IMR-90 (cell line): ENCODE data around the gene FRY. TPM values are rescaled to one million over a fixed set of nuclear protein-coding genes. Genes with fewer than 3 reads are reported as not detected.

Experiments used
- ATAC-seq: fragments of 200-7000 bp; cut with Tn5 transposase; 2 replicates; pipeline ENCODE4 v1.9.1; 2020; ENCODE audit warnings: low read depth, mild to moderate bottlenecking, moderate library complexity
- BruUV-seq: library from RNA; stranded (reverse); fragments of 400-500 nt; replicated peaks from 2 replicates; lab custom pipeline; 2021; lab: Mats Ljungman, UMichigan
- CTCF ChIA-PET: fragments of 300-600 bp; formaldehyde crosslinking; extraction: SDS; loops from one replicate; lab custom pipeline; 2021; ENCODE audit warnings: antibody characterized with exemption; lab: Yijun Ruan, JAX
- POLR2A ChIA-PET: fragments of 300-600 bp; sonication (Branson Sonifier 250); formaldehyde crosslinking; loops from one replicate; lab custom pipeline; 2022; ENCODE audit warnings: antibody characterized with exemption; ENCODE audit not compliant: unreplicated experiment; lab: Charles Lee
- DNase-seq: peaks from one replicate; pipeline ENCODE4 v3.0.0; 2013
- H2AFZ ChIP-seq: replicated peaks from 2 replicates; pipeline ENCODE3; 2013; ENCODE audit warnings: low read length, mild to moderate bottlenecking; ENCODE audit not compliant: poor library complexity
- H2AK5ac ChIP-seq: 2 replicates; pipeline ENCODE4 v1.6.1; 2013; ENCODE audit warnings: low read depth, low read length, inconsistent platforms
- H2AK9ac ChIP-seq: replicated peaks from 2 replicates; pipeline ENCODE3; 2013; ENCODE audit warnings: mild to moderate bottlenecking, low read depth, low read length, moderate library complexity; ENCODE audit not compliant: poor library complexity
- H2BK120ac ChIP-seq: 2 replicates; pipeline ENCODE4 v1.6.1; 2013; ENCODE audit warnings: low read depth, low read length, inconsistent platforms
- H2BK15ac ChIP-seq: 3 replicates; pipeline ENCODE4 v1.6.1; 2013; ENCODE audit warnings: low read depth, low read length, inconsistent platforms
- H2BK20ac ChIP-seq: 2 replicates; pipeline ENCODE4 v1.6.1; 2013; ENCODE audit warnings: low read depth, mild to moderate bottlenecking, inconsistent platforms, low read length, moderate library complexity
- H2BK5ac ChIP-seq: 2 replicates; pipeline ENCODE4 v1.6.1; 2013; ENCODE audit warnings: mild to moderate bottlenecking, low read depth, low read length, inconsistent platforms; ENCODE audit not compliant: poor library complexity, severe bottlenecking
- H3K14ac ChIP-seq: replicated peaks from 2 replicates; pipeline ENCODE4 v1.6.1; 2013; ENCODE audit warnings: low read depth, low read length, inconsistent platforms
- H3K18ac ChIP-seq: 2 replicates; pipeline ENCODE4 v1.6.1; 2013; ENCODE audit warnings: low read depth, low read length, control low read depth
- H3K23ac ChIP-seq: 2 replicates; pipeline ENCODE4 v1.6.1; 2013; ENCODE audit warnings: low read depth, low read length, inconsistent platforms
- H3K27ac ChIP-seq: 2 replicates; pipeline ENCODE4 v1.5.1; 2013; ENCODE audit warnings: mild to moderate bottlenecking, control low read depth, low read length; ENCODE audit not compliant: insufficient read depth
- H3K27me3 ChIP-seq: 2 replicates; pipeline ENCODE4 v1.6.1; 2013; ENCODE audit warnings: low read length; ENCODE audit not compliant: control insufficient read depth, insufficient read depth
- H3K36me3 ChIP-seq: 2 replicates; pipeline ENCODE4 v1.6.1; 2013; ENCODE audit warnings: low read length, mixed read lengths; ENCODE audit not compliant: control insufficient read depth, insufficient read depth
- H3K4ac ChIP-seq: 2 replicates; pipeline ENCODE4 v1.6.1; 2013; ENCODE audit warnings: low read depth, low read length, inconsistent platforms
- H3K4me1 ChIP-seq: 2 replicates; pipeline ENCODE4 v1.6.1; 2013; ENCODE audit warnings: low read length, mixed read lengths; ENCODE audit not compliant: control insufficient read depth, insufficient read depth
- H3K4me2 ChIP-seq: 2 replicates; pipeline ENCODE4 v1.6.1; 2013; ENCODE audit warnings: low read depth, mild to moderate bottlenecking, control low read depth, low read length, moderate library complexity
- H3K4me3 ChIP-seq: 2 replicates; pipeline ENCODE4 v1.5.1; 2013; ENCODE audit warnings: low read depth, mild to moderate bottlenecking, control low read depth, low read length, moderate library complexity; ENCODE audit not compliant: insufficient read depth
- H3K56ac ChIP-seq: 2 replicates; pipeline ENCODE4 v1.6.1; 2013; ENCODE audit warnings: low read length, inconsistent platforms; ENCODE audit not compliant: insufficient read depth; ENCODE audit errors: extremely low read depth
- H3K79me1 ChIP-seq, 2 experiments: 2 replicates each; pipeline ENCODE4 v1.6.1; 2013; ENCODE audit warnings: low read length in 2 of 2, inconsistent platforms in 1 of 2, low read depth in 1 of 2
- H3K9ac ChIP-seq: 2 replicates; pipeline ENCODE4 v1.6.1; 2013; ENCODE audit warnings: low read depth, low read length, control low read depth
- H3K9me1 ChIP-seq: 2 replicates; pipeline ENCODE4 v1.6.1; 2013; ENCODE audit warnings: low read length, inconsistent platforms; ENCODE audit not compliant: insufficient read depth
- H3K9me3 ChIP-seq: 2 replicates; pipeline ENCODE4 v1.6.1; 2013; ENCODE audit warnings: low read length; ENCODE audit not compliant: control insufficient read depth, insufficient read depth
- H4K20me1 ChIP-seq: 2 replicates; pipeline ENCODE4 v1.6.1; 2013; ENCODE audit warnings: low read length, inconsistent platforms; ENCODE audit not compliant: insufficient read depth
- H4K5ac ChIP-seq: 2 replicates; pipeline ENCODE4 v1.6.1; 2013; ENCODE audit warnings: mild to moderate bottlenecking, low read depth, low read length, control low read depth
- H4K8ac ChIP-seq, 2 experiments: 2 replicates each; pipeline ENCODE4 v1.6.1; 2013; ENCODE audit warnings: low read depth in 2 of 2, low read length in 2 of 2, control low read depth in 1 of 2, inconsistent platforms in 1 of 2
- H4K91ac ChIP-seq: 2 replicates; pipeline ENCODE4 v1.6.1; 2013; ENCODE audit warnings: low read depth, low read length, inconsistent platforms; ENCODE audit not compliant: insufficient read depth
- FOS ChIP-seq: fragments of 150-350 bp; IDR thresholded peaks from 2 replicates; pipeline ENCODE4 v1.6.1; 2016; ENCODE audit warnings: low read depth, low read length
- MAFK ChIP-seq: IDR thresholded peaks from 2 replicates; pipeline ENCODE4 v1.6.1; 2012; ENCODE audit warnings: low read depth, low read length, improper control_type of control experiment
- RFX5 ChIP-seq: IDR thresholded peaks from 2 replicates; pipeline ENCODE4 v1.8.0; 2012; ENCODE audit warnings: low read depth, mild to moderate bottlenecking, low read length, moderate library complexity
- SMC3 ChIP-seq: fragments of 150-350 bp; IDR thresholded peaks from 2 replicates; pipeline ENCODE4 v1.6.1; 2016; ENCODE audit warnings: low read depth, mild to moderate bottlenecking, antibody characterized with exemption, low read length, moderate library complexity
- WGBS, 2 experiments: methylation state at CpG; one replicate each; pipeline versions ENCODE4 v1.1.5 to v1.1.7; 2013; ENCODE audit warnings: missing lambda C conversion rate in 2 of 2; ENCODE audit not compliant: insufficient read length in 1 of 2; ENCODE audit errors: extremely low coverage in 2 of 2; 5-methylcytosine and 5-hydroxymethylcytosine counted together
- dilution Hi-C: fragments of 300-500 bp; cut with HindIII; formaldehyde crosslinking; loops from one replicate; pipeline ENCODE4 v1.14.3; 2018; ENCODE audit warnings: low sequenced_read_pairs; ENCODE audit not compliant: unreplicated experiment
- in situ Hi-C: fragments of 300-500 bp; cut with MboI; formaldehyde crosslinking; loops from 3 replicates; pipeline ENCODE4 v1.14.3; 2019; ENCODE audit warnings: low sequenced_read_pairs, inconsistent platforms, mixed read lengths
- intact Hi-C: fragments of 100-400 bp; cut with micrococcal nuclease; formaldehyde crosslinking; loops from 2 replicates; pipeline ENCODE4 v1.10.0; 2022
- polyA plus RNA-seq, 3 experiments: library from polyadenylated mRNA; depleted of rRNA; stranded (reverse); fragments of >200 nt; gene quantifications; 2 replicates each; pipeline ENCODE4 v1.2.3, GENCODE V29; 2012; ENCODE audit warnings: low replicate concordance in 1 of 3
- total RNA-seq: library from RNA; depleted of rRNA; stranded (reverse); fragments of >200 nt; gene quantifications from 2 replicates; pipeline ENCODE4 v1.2.3, GENCODE V29; 2012
- TF ChIP-seq, protein P1 (sequence below): conservative IDR thresholded peaks from 2 replicates; pipeline ENCODE4 v1.5.1; 2012; ENCODE audit warnings: mild to moderate bottlenecking, low read depth, low read length, improper control_type of control experiment

Gene FRY
- total and polyA plus RNA-seq, 2 of the 4 experiments (the other 2 are of a cell fraction) = 3.0 to 4.8 TPM

DNA sequence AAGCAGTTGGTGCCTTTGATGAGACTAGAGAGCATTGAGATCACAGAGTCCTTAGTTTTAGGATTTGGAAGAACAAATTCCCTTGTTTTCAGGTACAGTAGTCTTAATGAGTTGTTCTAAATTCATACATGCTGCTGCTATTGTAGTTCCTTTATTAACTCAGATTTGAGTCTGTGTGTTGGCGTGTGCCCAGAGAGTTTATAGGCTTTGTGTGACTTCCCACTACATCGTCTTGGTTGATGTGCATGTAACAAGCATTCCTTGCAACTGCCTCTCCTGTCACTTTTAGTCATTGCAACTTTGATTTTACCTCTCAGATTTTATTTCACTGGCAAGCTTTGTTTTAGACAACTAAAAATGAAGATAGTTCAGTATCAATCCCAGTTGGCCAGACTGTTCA lies 148.1 kb downstream of the FRY start:
- no peak overlapping the region for H3K9ac ChIP-seq

More for the DNA sequence above, 148.1 kb downstream of the FRY start:
- Histone ChIP-seq H3K4me1 (no peaks in the 10 kb centered on the region), H3K36me3 (peaks cover 7% of the 10 kb centered on the region; the same call in 1 of the 2 replicates), H2AK5ac (no peak overlapping the region), H4K5ac (no peak overlapping the region), H3K9me1 (no peaks in the 10 kb centered on the region), H2AFZ (no peak overlapping the region), H2BK120ac (no peak overlapping the region), H3K14ac (no peak overlapping the region), H3K9me3 (no peaks in the 10 kb centered on the region), H3K79me1 (no peaks in the 10 kb centered on the region), H4K91ac (no peak overlapping the region), H3K56ac (no peak overlapping the region), H2BK5ac (no peak overlapping the region), H4K20me1 (no peaks in the 10 kb centered on the region), H3K27me3 (no peaks in the 10 kb centered on the region), H3K4me2 (no peak overlapping the region), H3K27ac (no peak overlapping the region), H2BK15ac (no peak overlapping the region), H3K4me3 (no peak overlapping the region), H2BK20ac (no peak overlapping the region), H3K18ac (no peak overlapping the region), H2AK9ac (no peak overlapping the region), H3K23ac (no peak overlapping the region), H3K4ac (no peak overlapping the region), H4K8ac (no peak overlapping the region)
- DNase-seq (no peak), ATAC-seq (no peak)
- CTCF ChIA-PET = no interaction called here
- no TSS peak for BruUV-seq
- intact Hi-C loops (no loop called here), in situ Hi-C loops (no loop called here), dilution Hi-C loops (no loop called here)
- POLR2A ChIA-PET = no interaction called here
- WGBS, 2 experiments = no CpG with 5 or more reads among the region's 2 CpGs
- TF ChIP-seq, protein P1, sequence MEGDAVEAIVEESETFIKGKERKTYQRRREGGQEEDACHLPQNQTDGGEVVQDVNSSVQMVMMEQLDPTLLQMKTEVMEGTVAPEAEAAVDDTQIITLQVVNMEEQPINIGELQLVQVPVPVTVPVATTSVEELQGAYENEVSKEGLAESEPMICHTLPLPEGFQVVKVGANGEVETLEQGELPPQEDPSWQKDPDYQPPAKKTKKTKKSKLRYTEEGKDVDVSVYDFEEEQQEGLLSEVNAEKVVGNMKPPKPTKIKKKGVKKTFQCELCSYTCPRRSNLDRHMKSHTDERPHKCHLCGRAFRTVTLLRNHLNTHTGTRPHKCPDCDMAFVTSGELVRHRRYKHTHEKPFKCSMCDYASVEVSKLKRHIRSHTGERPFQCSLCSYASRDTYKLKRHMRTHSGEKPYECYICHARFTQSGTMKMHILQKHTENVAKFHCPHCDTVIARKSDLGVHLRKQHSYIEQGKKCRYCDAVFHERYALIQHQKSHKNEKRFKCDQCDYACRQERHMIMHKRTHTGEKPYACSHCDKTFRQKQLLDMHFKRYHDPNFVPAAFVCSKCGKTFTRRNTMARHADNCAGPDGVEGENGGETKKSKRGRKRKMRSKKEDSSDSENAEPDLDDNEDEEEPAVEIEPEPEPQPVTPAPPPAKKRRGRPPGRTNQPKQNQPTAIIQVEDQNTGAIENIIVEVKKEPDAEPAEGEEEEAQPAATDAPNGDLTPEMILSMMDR = no peak
- no peak for TF ChIP-seq SMC3
- no peak for TF ChIP-seq MAFK
- no peak for TF ChIP-seq RFX5
- no peak for TF ChIP-seq FOS
